Stimulated activated CD4-positive, alpha-beta T cell treated with anti-CD3 and anti-CD28 coated beads, Interleukin-4, amount 100 ng/mL, for 48 hours (primary cell): ENCODE data around the gene NCBP2.
"Not testable (repeated sequence)": the region's sequence is repeated elsewhere in the genome, so short reads cannot be mapped to it uniquely, and the experiment has no call there.

Source experiments
- DNase-seq, 2 donors: peaks; one replicate each; pipeline ENCODE4 v3.0.0-alpha.2; 2020; ENCODE audit warnings: low read depth in 2 of 2

The NCBP2 gene

DNA sequence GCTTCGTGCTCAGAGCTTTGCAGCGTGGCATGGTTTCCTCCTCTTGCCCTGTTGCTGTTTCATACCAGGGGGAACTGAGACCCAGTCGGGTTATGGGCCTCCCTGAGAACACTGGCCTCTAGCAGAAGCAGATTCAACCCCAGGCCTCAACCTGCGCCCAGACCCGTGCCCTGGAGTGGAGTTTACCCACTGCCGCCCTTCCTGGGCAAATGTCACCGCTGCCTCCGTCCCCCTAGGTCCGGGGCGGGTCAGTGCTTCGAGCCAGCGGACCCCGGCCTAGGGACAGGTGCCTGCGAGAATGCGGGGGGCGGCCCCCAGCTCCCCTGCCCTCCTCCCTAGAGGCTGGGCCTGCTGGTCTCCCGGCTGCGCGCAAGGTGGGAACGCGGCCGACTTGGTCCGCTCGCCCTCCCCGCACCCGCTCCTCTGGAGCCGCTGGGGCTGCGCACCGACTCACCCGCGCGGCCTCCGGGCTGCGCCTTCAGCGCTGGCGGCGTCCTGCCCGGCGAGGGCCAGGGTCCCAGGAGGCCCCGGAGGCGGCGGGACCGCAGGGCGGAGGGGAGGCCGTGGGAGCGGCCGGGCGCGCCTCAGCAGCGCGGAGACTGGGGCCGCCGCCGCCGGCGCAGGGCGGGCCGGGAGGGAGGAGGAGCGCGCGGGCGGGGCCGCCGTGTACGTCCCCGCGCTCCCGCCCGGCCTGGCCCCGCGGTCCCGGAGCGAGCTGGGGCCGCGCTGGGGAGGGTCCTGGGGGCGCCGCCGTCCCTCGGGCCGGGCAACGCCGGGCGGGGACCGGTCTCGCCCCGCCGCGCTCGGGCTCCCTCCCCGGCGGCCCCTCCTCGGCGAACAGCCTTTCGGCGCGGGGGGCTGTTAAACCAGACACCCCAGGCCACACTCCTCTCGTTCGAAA, 26.2 kb upstream of the NCBP2 start, which contains the start of gene PIGZ:
PIGZ (minus strand) TSS at position 601 of the 901 bp plus-strand sequence. CDS start 16,802 bp downstream, outside the sequence.
- peak in 1 of 2 donors; percentile 40 for DNase-seq

- no peak for DNase-seq
These were observed 25.3 kb upstream of the NCBP2 start for GRCh38 chr3:196967412-196968232.

DNA sequence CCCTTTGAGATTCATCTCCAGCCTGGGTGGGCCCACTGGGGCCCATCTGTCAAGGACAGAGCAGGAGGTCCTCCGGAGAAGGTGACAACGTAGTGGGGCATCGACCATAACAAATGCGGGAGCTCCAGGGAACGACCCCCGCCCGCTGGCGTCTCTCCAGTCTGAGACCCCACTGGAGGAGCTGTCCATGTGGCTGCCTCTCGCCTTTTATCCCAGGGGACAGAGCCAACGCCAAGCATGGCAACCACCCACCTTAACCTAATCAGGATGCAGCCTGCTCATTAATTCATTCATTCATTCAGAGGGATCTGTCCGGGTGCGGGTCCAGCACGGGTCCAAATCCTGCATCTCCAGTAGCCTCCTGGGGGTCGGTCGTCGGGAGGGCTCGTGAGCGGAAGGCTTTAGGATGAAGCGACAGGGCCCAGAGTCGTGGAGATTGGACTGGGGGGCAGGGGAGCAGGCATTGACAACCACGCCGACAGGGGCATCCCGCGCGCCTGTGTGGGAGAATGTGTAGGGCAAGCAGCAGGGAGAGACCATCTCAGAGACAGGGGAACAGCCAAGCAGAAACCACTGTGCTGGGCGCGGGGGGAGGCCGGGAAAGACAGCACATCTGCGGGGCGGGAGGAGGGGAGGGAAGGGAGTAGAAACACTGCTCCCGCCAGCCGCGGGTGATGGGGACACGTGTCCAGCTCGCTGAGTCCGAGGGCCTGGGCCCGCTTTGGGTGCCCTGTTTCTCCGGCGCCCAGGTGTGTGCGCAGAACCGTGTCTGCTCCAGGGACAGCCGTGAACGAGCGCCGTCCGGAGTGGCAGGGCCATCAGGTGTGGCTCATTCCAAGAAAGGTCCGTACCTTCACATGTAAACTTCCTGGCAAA, 24.4 kb upstream of the NCBP2 start:
- DNase-seq = no peak

- no peak for DNase-seq
These were observed 23.5 kb upstream of the NCBP2 start for GRCh38 chr3:196965804-196966173.

- no peak for DNase-seq
These were observed 22.9 kb upstream of the NCBP2 start for GRCh38 chr3:196965112-196965803.

DNA sequence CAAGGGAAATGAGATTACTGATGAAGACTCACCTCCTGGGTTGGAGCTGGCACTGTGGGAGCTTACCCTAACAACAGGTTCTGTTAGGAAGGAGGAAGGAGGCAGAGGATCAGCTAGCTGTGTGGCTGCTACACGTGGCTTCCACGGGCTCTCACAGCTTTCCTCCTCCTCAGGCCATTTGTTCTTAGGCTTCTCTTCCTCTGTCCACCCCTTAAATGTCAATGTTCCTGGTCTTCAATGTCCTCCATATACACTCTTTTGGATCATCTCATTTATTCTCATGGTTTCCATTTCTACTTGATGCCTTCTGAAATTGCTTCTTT, 21.3 kb upstream of the NCBP2 start:
- DNase-seq = no peak

GRCh38 chr3:196962930-196963630, 20.8 kb upstream of the NCBP2 start:
- DNase-seq = no peak

DNA sequence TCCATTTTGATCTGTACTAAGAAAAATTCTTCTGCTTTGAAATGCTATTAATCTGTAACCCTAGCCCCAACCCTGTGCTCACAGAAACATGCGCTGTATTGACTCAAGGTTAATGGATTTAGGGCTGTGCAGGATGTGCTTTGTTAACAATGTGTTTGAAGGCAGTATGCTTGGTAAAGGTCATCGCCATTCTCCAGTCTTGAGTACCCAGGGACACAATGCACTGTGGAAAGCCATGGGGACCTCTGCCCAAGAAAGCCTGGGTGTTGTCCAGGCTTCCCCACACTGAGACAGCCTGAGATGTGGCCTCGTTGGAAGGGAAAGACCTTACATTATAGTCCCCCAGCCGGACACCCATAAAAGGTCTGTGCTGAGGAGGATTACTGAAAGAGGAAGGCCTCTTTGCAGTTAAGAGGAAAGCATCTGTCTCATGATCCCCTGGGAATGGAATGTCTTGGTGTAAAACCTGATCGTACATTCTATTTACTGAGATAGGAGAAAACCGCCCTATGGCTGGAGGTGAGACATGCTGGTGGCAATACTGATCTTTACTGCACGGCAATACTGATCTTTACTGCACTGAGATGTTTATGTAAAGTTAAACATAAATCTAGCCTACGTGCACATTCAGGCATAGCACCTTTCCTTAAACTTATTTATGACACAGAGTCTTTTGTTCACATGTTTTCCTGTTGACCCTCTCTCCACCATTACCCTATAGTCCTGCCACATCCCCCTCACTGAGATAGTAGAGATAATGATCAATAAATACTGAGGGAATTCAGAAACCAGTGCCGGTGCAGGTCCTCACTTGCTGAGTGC, 20.0 kb upstream of the NCBP2 start:
- no peak for DNase-seq

GRCh38 chr3:196954832-196955231, 12.5 kb upstream of the NCBP2 start:
- DNase-seq = no peak

DNA sequence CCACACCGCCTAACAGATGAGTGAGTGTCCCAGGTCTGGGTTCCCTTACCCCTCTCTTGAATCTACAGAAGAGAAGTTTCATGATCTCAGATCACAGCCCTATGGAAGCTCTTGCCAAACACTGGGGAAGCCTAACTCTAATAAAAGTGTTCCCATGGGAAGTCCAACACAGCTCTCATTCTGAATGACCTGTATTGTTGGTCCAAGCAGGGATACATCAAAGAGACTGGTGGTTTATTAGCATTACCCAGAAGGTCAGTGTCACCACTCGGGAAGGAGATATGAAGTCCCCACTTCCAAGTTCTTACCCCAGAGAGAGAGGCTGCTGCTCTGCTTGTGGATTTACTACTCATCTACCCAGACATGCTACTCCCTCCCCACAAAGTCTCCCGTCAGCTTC, 9.0 kb upstream of the NCBP2 start:
- DNase-seq = no peak

- no peak for DNase-seq
These were observed 7.4 kb upstream of the NCBP2 start for GRCh38 chr3:196949750-196950149.

DNA sequence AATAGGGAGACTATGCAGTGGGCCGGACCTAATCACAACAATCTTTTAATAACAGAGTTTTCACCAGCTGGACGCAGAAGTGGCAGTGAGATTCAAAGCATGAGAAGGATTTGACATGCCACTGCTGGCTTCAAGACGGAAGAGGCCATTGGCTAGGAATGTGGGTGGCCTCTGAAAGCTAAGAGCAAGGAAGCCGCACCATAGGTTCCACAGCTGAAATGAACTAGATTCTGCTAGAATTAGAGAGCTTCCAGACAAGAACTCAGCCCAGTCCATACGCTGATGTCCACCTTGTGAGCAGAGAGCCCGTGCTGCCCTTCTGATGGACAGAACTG, 6.9 kb upstream of the NCBP2 start:
- no peak for DNase-seq

DNA sequence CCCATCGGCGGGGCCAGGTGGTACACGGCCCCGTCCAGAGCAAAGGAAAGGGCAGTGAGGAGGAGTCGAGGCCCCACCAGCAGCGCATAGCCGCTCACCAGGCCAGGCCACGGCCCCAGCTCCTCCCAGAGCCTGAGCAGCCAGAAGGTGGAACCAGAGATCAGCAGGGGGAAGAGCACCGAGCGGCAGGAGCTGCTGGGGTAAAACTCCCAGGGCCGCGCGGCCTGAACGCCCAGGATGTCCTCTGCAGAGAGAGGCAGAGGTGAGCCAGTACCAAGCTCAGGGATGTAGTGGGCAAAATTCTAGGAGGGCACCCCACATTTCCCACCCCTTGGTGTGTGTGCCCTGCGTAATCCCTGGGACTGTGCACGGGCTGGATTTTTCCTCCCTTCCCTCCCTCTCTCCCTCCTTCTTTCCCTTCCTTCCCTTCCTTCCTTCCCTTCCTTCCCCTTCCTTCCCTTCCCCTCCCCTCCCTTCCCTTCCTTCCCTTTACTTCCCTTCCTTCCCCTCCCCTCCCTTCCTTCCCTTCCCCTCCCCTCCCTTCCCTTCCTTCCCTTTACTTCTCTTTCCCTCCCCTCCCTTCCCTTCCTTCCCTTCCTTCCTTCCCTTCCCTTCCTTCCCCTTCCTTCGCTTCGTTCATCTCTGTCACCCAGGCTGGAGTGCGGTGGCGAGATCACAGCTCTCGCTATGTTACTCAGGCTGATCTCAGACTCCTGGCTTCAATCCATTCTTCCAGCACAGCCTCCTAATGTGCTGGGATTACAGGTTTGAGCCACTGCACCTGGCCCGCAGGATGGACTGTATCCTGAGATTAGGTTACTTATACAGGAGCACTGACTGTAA, 6.3 kb upstream of the NCBP2 start:
- no peak for DNase-seq

GRCh38 chr3:196947860-196948441, 5.6 kb upstream of the NCBP2 start:
- DNase-seq = no peak

DNA sequence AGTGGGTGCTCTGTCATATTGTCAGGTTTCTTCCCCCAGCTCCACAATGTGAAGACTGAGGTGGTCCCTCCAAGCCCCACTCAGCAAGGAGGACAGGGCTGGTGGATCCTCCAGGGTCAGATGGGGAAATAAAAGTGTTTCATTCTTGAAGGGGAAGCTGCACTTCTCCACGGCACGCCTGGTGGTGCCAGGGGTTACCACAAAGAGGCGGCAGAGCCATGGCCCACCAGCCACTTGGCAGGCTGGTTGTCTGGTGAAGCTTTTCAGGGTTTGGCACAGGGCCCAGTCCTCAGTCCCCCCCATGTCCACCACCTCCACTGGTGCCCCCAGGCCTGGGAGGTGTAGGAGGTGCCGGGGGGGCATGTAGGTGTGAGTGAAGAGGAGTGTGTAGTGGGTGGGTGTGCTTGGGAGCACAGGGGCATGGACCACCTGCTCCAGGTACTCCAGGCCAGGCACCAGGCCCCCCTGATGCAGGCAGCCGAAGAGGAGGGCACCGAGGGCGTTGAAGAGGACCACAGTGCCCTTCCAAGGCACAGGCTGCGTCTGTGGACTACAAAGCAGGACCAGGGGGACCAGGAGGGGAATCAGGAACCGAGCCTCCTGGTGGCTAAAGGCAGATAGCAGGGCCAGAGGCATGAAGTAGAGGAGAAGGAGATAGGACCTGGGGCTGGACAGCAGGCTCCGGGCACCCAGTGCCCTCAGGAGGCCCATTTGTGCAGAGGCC, 5.0 kb upstream of the NCBP2 start:
- no peak for DNase-seq

GRCh38 chr3:196944037-196944790, 1.9 kb upstream of the NCBP2 start:
- DNase-seq = not testable (repeated sequence)

DNA sequence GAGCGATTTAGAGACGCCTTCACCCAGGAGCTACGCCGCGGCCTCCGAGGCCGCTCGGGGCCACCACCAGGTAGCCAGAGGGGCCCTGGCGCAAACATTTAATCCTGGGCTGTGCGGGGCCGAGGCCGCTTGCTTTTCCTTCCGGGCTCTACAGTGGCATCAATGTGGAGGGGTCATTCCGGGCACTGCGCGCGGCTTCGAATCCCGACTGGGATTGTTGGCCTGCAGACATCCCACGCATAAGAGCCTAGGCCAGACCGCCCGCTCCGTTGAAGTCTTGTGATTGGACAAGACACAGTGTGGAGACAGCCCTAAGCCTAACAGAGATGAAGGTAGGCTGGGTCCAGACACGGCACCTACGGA, 568 bp upstream of the NCBP2 start:
- peak in 1 of 2 donors; percentile 7 for DNase-seq
